Muscle of leg (tissue), 11 donors: Measurements from ENCODE around the gene MPV17L2. TPM values are rescaled to one million over a fixed set of nuclear protein-coding genes. Genes with fewer than 3 reads are reported as not detected.
A peak's percentile ranks its signal among the peaks of the same experiment; 100 is the strongest.
"Not testable (repeated sequence)": the region's sequence is repeated elsewhere in the genome, so short reads cannot be mapped to it uniquely, and the experiment has no call there.

Experiments
- DNase-seq: peaks from one replicate; pipeline ENCODE4 v3.0.0; 2013
- H3K27ac ChIP-seq: one replicate; pipeline ENCODE4 v1.5.1; 2013; ENCODE audit warnings: mild to moderate bottlenecking, low read length, control low read depth
- H3K27me3 ChIP-seq: one replicate; pipeline ENCODE4 v1.6.1; 2013; ENCODE audit warnings: low read length; ENCODE audit not compliant: control insufficient read depth, insufficient read depth
- H3K36me3 ChIP-seq: one replicate; pipeline ENCODE4 v1.6.1; 2013; ENCODE audit warnings: low read length; ENCODE audit not compliant: control insufficient read depth, insufficient read depth
- H3K4me1 ChIP-seq: one replicate; pipeline ENCODE4 v1.6.1; 2013; ENCODE audit warnings: low read length; ENCODE audit not compliant: control insufficient read depth, insufficient read depth
- H3K4me3 ChIP-seq: one replicate; pipeline ENCODE4 v1.5.1; 2013; ENCODE audit warnings: low read length, control low read depth
- H3K9me3 ChIP-seq: replicated peaks from 2 replicates; pipeline ENCODE4 v1.6.1; 2013; ENCODE audit warnings: low read depth, low read length; ENCODE audit not compliant: control insufficient read depth
- WGBS: methylation state at CpG from one replicate; pipeline ENCODE4 v1.1.5; 2013; ENCODE audit warnings: missing lambda C conversion rate; ENCODE audit not compliant: insufficient coverage; 5-methylcytosine and 5-hydroxymethylcytosine counted together
- polyA plus RNA-seq, 8 donors: library from polyadenylated mRNA; unstranded; fragments of 120-200 nt; gene quantifications; one replicate each; pipeline versions ENCODE4 v1.2.1 to v1.2.3, GENCODE V29; 2013; ENCODE audit warnings: inconsistent platforms in 1 of 8, low replicate concordance in 1 of 8; ENCODE audit not compliant: insufficient read length in 8 of 8, insufficient read depth in 1 of 8
- total RNA-seq: library from RNA; stranded (reverse); fragments of 120-200 nt; gene quantifications from one replicate; pipeline ENCODE4 v1.2.4, GENCODE V29; 2013

MPV17L2 gene
- total and polyA plus RNA-seq, 9 donors: 3.7 to 7.9 (median 6.3) TPM

DNA sequence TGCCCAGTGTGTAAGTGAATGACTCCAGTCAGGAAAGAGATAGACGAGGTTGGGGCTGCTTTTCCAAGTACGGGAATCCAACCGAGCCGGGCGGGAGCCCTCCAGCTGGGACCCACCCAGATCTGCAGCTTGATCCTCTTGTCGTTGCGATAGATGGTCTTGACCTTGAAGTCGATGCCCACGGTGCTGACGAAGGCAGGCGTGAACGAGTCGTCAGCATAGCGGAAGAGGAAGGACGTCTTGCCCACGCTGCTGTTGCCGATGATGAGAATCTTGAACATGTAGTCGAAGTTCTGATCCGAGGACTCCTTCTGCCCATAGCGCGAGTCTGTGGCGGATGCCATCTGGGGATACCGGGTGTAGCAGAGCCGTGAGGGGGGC, 9.4 kb downstream of the MPV17L2 start:
- Histone ChIP-seq H3K27ac (no peak overlapping the region), H3K9me3 (no peaks in the 10 kb centered on the region), H3K27me3 (peaks cover 3% of the 10 kb centered on the region), H3K4me1 (peaks cover 26% of the 10 kb centered on the region), H3K4me3 (no peak overlapping the region), H3K36me3 (peaks cover 22% of the 10 kb centered on the region)
- WGBS: 73% methylated on average over 21 of the region's 24 CpGs
- DNase-seq: no peak

DNA sequence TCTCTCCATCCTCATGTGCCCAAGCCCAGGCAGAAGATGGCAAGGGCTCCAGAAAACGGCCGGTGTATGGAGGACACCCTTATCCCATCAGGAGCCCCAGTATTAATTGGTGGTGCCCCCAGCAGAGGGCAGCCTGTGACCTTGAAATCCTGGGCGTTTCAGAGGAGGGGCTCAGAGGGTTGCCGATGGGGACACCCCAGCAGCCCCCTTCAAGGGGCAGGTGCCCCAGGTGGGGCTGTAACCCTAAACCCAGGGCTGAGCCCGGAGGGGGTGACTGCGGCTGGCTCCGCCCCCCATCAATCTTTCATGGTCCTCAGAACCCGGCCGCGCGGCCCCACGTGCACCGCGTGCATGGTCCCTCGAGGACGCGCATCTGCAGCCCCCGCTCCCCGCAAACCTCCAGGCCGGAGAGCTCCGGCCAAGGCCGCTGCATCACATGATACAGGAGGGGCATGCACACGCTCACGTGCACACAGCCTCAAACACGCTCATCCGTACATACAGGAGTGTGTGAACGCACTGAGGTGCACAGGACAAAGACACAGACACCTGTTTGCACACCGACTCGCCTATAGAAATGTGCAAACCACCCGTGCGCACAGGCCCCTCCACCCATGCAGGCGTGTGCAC, 9.9 kb downstream of the MPV17L2 start:
- H3K27ac ChIP-seq: no peak overlapping the region
- peak overlapping the region; percentile 77 for H3K4me3 ChIP-seq
- H3K9me3 ChIP-seq: no peaks in the 10 kb centered on the region
- 2% methylated on average over 30 of the region's 32 CpGs for WGBS
- peak; percentile 59 for DNase-seq
- H3K27me3 ChIP-seq: peaks cover 3% of the 10 kb centered on the region
- H3K4me1 ChIP-seq: peaks cover 26% of the 10 kb centered on the region
- peaks cover 17% of the 10 kb centered on the region for H3K36me3 ChIP-seq

GRCh38 chr19:18203408-18203862, 10.4 kb downstream of the MPV17L2 start:
- peaks cover 26% of the 10 kb centered on the region for H3K4me1 ChIP-seq
- DNase-seq: peak; percentile 58
- WGBS: under 1% methylated on average over 13 of the region's 38 CpGs
- no peaks in the 10 kb centered on the region for H3K9me3 ChIP-seq
- peak overlapping the region; percentile 37 for H3K27ac ChIP-seq
- H3K27me3 ChIP-seq: peaks cover 3% of the 10 kb centered on the region
- peaks cover 12% of the 10 kb centered on the region for H3K36me3 ChIP-seq
- peak overlapping the region; percentile 77 for H3K4me3 ChIP-seq

DNA sequence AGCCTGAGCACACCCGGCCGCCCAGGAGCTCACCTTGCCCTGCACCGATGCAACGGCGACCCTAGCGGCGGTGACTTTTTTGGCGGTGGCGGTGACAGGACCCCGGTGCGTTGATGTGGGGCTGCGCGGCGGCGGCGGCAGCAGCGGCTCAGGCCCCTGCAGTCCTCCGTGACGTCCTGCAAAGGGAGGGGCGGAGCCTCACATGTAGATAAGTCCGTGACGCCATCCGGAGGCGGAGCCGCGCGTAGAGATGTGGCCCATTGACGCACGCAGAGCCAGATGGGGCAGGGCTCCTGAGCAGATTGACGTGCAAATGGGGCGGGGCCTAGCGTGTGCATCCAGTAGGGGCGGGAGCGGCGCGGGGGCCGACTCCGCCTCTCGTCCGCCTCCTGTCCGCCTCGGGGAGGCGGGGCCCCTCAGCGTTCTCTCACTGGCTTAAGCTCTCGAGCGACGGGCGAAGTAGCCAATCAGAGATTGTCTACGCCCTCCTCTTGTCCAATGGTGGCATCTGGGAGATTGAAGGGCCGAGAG, 10.9 kb downstream of the MPV17L2 start, which contains the start of gene RAB3A:
TSS of gene RAB3A (minus strand) at position 180 of the 531 bp plus-strand sequence. CDS start 1,302 bp downstream, outside the sequence.
- H3K27ac ChIP-seq: peak within 1 kb of the TSS; percentile 100
- peaks cover 8% of the 10 kb centered on the region for H3K27me3 ChIP-seq
- under 1% methylated on average over 50 of the region's 50 CpGs for WGBS
- H3K9me3 ChIP-seq: no peaks in the 10 kb centered on the region
- H3K4me3 ChIP-seq: peak within 1 kb of the TSS; percentile 77
- DNase-seq: peak; percentile 100
- peaks cover 7% of the 10 kb centered on the region for H3K36me3 ChIP-seq
- peaks cover 26% of the 10 kb centered on the region for H3K4me1 ChIP-seq

DNA sequence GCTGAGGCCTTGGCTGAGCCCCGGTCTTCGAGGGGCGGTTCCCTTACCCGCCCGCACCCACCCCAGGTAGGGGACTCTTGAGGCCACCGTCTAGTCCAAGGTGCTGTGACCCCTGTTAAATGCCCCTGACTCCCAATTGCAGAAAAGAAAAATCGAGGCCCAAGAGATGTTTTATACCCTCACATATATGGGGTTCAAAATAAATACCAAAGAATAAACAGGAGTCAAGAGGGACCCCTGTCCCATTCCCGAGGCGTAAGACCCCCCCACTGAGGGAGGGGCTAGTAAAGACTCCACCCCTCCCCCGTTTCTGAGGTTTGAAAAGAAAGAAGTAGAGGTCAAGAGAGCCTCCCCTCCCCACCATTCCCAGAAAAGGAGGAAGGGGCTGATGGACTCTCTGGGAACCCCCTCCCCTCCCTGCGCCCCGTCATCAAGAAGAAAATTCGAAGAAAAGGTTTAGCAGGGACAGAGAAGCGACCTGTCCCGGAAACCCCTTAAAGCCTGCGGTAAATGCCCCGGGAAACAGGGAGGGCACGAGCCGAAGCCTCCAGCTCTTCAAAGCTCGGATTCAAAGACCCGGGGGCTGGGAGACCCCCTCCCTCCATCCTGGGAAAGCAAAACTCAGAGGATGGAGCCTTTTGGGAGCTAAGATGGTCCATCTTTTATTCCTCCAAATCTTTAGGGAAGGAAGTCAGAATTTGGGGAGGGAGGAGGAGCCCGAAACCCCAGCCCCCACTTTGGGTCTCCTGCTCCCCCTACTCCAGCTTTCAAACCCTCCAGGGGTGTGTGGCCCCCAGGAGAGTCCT, 11.6 kb downstream of the MPV17L2 start:
- H3K4me3 ChIP-seq: peak overlapping the region; percentile 71
- DNase-seq: peak; percentile 93
- H3K36me3 ChIP-seq: peaks cover 4% of the 10 kb centered on the region
- H3K27ac ChIP-seq: peak overlapping the region; percentile 100
- H3K27me3 ChIP-seq: peaks cover 8% of the 10 kb centered on the region
- peaks cover 26% of the 10 kb centered on the region for H3K4me1 ChIP-seq
- H3K9me3 ChIP-seq: no peaks in the 10 kb centered on the region
- 0% methylated on average over 6 of the region's 22 CpGs for WGBS

- peak overlapping the region; percentile 100 for H3K27ac ChIP-seq
- peaks cover 3% of the 10 kb centered on the region for H3K36me3 ChIP-seq
- DNase-seq: peak; percentile 93
- peak overlapping the region; percentile 71 for H3K4me3 ChIP-seq
- peaks cover 26% of the 10 kb centered on the region for H3K4me1 ChIP-seq
- 0% methylated on average over 7 of the region's 36 CpGs for WGBS
- H3K27me3 ChIP-seq: peaks cover 10% of the 10 kb centered on the region
- H3K9me3 ChIP-seq: no peaks in the 10 kb centered on the region
Observed at GRCh38 chr19:18205200-18205892, 12.3 kb downstream of the MPV17L2 start.

GRCh38 chr19:18206018-18206417, 13.0 kb downstream of the MPV17L2 start:
- Histone ChIP-seq H3K36me3 (no peaks in the 10 kb centered on the region), H3K27ac (peak overlapping the region; percentile 100), H3K4me3 (no peak overlapping the region), H3K27me3 (peaks cover 11% of the 10 kb centered on the region), H3K9me3 (no peaks in the 10 kb centered on the region), H3K4me1 (peaks cover 26% of the 10 kb centered on the region)
- 60% methylated on average over 2 of the region's 12 CpGs for WGBS
- no peak for DNase-seq

DNA sequence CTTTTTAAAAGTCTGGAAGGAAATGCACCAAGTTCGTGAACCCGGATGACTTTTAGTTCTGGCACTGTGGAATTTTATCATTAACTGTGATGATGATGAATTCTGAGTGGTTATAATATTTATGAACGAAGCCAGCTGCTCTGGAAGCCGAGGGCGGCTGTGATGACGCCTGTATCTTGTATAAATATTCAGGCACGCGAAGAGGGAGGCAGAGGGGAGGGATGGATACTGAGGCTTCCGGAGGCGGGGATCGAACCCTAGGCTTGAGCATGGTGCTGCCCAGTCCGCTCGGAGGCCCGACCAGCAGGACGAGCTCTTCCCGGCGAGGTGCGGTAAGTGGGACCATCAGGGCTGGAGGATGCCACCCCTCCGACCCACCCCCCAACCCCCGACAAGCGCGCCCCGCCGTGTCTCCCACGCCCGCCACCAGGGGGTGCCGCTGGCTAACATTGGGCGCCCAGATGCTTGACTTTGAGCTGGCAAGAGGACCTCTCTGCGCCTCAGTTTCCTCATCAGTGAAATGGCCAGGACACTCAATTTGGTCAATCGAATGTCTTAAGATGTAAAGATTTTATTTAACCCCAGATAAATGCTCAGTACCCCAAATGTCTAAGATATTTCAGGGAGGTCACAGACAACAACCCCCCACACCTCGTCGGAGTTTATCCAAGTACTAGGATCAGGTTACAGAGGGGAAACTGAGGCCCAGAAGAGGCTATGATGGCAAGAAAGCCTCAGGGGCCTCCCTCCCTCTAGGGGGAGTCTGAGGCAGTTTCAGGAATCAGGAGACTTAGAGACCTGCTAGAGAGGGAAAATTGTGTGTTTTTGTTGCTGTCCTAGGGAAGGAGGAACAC, 15.3 kb downstream of the MPV17L2 start:
- WGBS: 17% methylated on average over 15 of the region's 32 CpGs
- no peaks in the 10 kb centered on the region for H3K9me3 ChIP-seq
- peaks cover 20% of the 10 kb centered on the region for H3K4me1 ChIP-seq
- peaks cover 8% of the 10 kb centered on the region for H3K27me3 ChIP-seq
- H3K4me3 ChIP-seq: no peak overlapping the region
- H3K27ac ChIP-seq: no peak overlapping the region
- no peaks in the 10 kb centered on the region for H3K36me3 ChIP-seq
- DNase-seq: peak; percentile 58

GRCh38 chr19:18209912-18210311, 16.9 kb downstream of the MPV17L2 start:
- not testable (repeated sequence) for H3K4me1 ChIP-seq, H3K27ac ChIP-seq, H3K4me3 ChIP-seq, H3K36me3 ChIP-seq, DNase-seq, H3K9me3 ChIP-seq
- WGBS: 85% methylated on average over 2 of the region's 5 CpGs
- peaks cover 12% of the 10 kb centered on the region for H3K27me3 ChIP-seq
